ENCODE results near the gene GATAD2B.

GATAD2B gene

GRCh38 chr1:153922972-153923925 lies at the start of gene GATAD2B:
GATAD2B (minus strand) TSS chr1:153922972; CDS start chr1:153828347, 94,625 bp downstream.
- TF ChIP-seq GATA3 (IDR thresholded peaks at IDR 0.05; ENCODE audit: low read depth, low read length) (no peak), GATA2 (IDR thresholded peaks at IDR 0.05; ENCODE audit: low read depth, low read length) (no peak)

- TF ChIP-seq GATA2 (IDR thresholded peaks at IDR 0.05; ENCODE audit: low read depth, low read length), result no peak
- no peak for TF ChIP-seq GATA3 (IDR thresholded peaks at IDR 0.05; ENCODE audit: low read depth, low read length)
Observed at GRCh38 chr1:153970346-153970745, 47.6 kb upstream of the GATAD2B start.

DNA sequence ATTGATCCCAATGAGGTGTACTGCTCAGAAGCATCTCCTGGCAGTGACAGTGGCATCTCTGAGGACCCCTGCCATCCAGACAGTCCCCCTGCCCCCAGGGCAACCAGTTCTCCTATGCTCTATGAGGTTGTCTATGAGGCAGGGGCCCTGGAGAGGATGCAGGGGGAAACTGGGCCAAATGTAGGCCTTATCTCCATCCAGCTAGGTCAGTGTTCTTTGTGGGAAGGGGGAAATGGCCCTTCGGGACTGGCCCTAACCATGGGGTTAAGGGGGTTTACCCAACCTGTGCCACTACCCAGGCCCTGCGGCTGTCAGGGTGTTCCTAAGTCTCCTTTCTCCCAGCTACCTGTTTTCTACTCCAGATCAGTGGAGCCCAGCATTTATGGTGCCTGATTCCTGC lies 46.2 kb upstream of the GATAD2B start:
- no peak for TF ChIP-seq GATA3 (IDR thresholded peaks at IDR 0.05; ENCODE audit: low read depth, low read length)
- no peak for TF ChIP-seq GATA2 (IDR thresholded peaks at IDR 0.05; ENCODE audit: low read depth, low read length)

DNA sequence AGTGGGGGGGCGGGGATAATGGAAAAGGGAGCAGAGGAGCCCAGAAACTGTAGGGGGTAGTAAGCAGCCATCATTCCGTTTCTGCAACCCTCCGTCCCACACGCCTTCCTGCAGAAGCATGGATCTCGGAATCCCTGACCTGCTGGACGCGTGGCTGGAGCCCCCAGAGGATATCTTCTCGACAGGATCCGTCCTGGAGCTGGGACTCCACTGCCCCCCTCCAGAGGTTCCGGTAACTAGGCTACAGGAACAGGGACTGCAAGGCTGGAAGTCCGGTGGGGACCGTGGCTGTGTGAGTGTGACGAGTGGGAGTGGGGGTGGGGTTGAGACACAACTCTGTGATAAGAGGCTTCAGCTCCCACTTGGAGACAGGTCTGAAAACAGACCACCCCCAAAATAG lies 45.6 kb upstream of the GATAD2B start:
- TF ChIP-seq GATA3 (IDR thresholded peaks at IDR 0.05; ENCODE audit: low read depth, low read length), result no peak
- no peak for TF ChIP-seq GATA2 (IDR thresholded peaks at IDR 0.05; ENCODE audit: low read depth, low read length)

- TF ChIP-seq GATA3 (IDR thresholded peaks at IDR 0.05; ENCODE audit: low read depth, low read length), result no peak
- TF ChIP-seq GATA2 (IDR thresholded peaks at IDR 0.05; ENCODE audit: low read depth, low read length), result no peak
Observed at GRCh38 chr1:153968000-153968363, 45.2 kb upstream of the GATAD2B start.

DNA sequence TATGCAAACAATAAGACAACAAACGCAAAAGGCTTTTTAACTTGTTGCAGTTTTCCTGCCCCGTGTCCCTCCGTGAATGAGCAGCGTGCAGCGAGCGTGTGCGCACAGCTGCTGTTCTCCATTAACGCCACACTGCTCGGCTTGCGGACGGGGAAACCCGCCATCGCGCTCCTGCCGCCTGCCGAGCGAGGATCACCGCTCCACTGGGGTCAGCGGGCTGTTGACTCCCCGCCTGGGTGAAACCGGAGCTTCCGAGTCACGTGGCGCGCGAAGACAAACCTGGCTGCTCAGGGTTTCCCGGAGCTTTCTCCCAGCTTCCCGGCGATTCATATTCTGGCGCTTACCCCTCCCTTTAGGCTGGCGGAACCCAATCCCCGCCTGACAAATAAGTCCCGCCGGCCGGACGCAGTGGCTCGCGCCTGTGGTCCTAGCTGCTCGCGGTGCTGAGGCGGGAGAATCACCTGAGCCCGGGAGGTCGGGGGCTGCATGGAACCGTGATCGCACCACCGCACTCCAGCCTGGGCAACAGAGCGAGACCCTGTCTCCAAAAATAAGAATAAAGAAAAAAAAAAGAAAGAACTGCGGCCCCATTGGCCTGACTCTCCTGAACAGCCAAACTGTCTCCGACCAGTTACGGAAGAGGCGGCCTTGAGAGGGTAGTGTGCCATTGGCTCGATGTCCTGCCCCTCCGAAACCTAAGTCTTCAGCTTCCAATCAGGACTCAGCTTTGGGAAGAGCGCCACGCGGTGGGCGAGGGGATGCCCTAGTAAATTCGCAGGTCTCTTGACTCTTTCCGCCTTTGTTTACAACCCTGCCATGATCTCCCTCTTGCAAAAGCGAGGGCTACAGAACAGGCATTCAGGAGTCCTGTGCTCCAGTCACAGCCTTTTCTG lies 44.6 kb upstream of the GATAD2B start, which contains the start of gene CREB3L4:
TSS of gene CREB3L4 (plus strand) at position 796 of the 893 bp plus-strand sequence. CDS start 624 bp downstream, outside the sequence.
- no peak for TF ChIP-seq GATA2 (IDR thresholded peaks at IDR 0.05; ENCODE audit: low read depth, low read length)
- no peak for TF ChIP-seq GATA3 (IDR thresholded peaks at IDR 0.05; ENCODE audit: low read depth, low read length)

- no peak for TF ChIP-seq GATA2 (IDR thresholded peaks at IDR 0.05; ENCODE audit: low read depth, low read length)
- no peak for TF ChIP-seq GATA3 (IDR thresholded peaks at IDR 0.05; ENCODE audit: low read depth, low read length)
Observed at GRCh38 chr1:153963850-153964331, 41.1 kb upstream of the GATAD2B start.

- TF ChIP-seq GATA2 (IDR thresholded peaks at IDR 0.05; ENCODE audit: low read depth, low read length) (no peak), GATA3 (IDR thresholded peaks at IDR 0.05; ENCODE audit: low read depth, low read length) (no peak)
Observed at GRCh38 chr1:153963030-153963849, 40.5 kb upstream of the GATAD2B start, which contains the start of gene SLC39A1. SLC39A1 (minus strand) TSS chr1:153963537; CDS start chr1:153962715, 822 bp downstream.

DNA sequence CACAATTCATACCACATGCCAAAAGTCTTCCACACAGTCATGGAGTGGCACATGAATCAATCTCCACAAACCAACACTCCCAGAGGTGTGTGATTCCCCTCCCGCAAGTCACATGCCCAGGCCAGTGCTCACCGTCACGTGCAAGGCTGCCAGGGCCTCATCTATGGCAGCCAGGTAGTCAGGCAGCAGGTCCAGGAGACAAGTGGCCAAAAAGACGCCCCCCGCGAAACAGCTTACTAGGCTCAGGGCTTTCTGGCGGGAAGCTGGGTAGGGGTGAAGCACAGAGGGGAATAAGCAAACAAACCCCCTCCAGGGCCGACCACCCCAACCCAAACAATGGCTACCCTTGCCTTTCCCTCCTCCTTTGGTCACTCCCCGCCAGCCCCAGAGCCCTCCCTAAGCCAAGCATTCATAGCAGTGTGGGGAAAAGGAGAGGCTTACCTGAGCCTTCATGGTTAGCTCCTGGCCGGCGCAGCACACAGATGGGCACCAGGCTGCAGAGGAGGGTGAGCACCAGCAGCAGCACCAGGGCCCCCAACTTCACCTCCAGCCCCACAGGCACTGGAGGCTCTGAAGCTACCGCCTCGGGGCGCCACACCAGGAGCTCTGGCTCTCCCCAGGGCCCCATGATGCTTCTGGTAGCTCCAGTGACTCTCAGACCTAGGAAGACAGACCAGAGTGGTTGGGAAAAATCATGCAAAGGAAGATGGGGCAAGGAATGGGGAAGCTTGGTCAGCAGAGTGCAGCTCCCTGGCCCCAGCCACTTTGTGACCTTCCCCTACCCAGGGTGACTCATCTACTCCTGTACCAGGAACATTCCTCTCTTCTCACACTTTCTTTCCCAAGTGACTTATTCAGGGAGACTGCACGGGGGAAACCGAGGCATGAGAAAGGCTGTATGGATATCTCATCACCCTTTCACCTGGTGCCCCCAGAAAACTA lies 39.6 kb upstream of the GATAD2B start:
- TF ChIP-seq GATA3 (IDR thresholded peaks at IDR 0.05; ENCODE audit: low read depth, low read length) (no peak), GATA2 (IDR thresholded peaks at IDR 0.05; ENCODE audit: low read depth, low read length) (no peak)

DNA sequence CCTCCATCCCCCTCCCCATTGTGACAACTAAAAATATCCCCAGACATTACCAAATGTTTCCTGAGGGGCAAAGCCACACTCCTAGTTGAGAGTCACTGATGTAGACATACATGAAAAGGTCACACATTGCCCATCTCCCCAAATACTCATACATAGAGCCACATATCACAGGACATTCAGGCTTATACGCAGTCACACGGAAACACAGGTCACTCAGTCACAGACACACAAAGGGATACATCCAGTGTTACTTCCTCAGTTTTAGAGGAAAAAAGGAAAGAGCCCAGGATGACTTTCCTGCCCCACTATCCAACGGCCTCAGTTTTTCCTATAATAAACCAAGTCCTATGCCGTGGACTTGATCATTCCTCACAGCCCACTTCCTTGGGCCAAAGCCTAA lies 38.6 kb upstream of the GATAD2B start:
- no peak for TF ChIP-seq GATA2 (IDR thresholded peaks at IDR 0.05; ENCODE audit: low read depth, low read length)
- TF ChIP-seq GATA3 (IDR thresholded peaks at IDR 0.05; ENCODE audit: low read depth, low read length), result no peak

GRCh38 chr1:153960206-153960605 lies 37.4 kb upstream of the GATAD2B start:
- TF ChIP-seq GATA3 (IDR thresholded peaks at IDR 0.05; ENCODE audit: low read depth, low read length) (no peak), GATA2 (IDR thresholded peaks at IDR 0.05; ENCODE audit: low read depth, low read length) (no peak)

DNA sequence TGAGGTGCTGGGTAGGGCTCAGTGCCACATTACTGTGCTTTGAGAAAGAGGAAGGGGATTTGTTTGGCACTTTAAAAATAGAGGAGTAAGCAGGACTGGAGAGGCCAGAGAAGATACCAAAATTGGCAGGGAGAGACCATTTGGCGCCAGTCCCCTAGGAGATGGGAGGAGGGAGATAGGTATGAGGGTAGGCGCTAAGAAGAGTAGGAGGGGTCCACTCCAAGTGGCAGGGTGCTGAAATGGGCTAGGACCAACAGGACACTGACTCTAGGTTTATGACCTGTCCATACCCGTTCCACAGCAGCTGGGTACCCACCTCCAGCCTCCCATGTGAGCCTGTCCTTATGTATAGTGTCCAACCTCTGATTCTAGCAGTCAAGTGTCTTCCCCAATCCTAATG lies 36.7 kb upstream of the GATAD2B start:
- TF ChIP-seq GATA3 (IDR thresholded peaks at IDR 0.05; ENCODE audit: low read depth, low read length) (no peak), GATA2 (IDR thresholded peaks at IDR 0.05; ENCODE audit: low read depth, low read length) (no peak)
